ENCODE data around the gene PGLYRP3.
"Not testable (repeated sequence)": the region's sequence is repeated elsewhere in the genome, so short reads cannot be mapped to it uniquely, and the experiment has no call there.

Gene PGLYRP3

DNA sequence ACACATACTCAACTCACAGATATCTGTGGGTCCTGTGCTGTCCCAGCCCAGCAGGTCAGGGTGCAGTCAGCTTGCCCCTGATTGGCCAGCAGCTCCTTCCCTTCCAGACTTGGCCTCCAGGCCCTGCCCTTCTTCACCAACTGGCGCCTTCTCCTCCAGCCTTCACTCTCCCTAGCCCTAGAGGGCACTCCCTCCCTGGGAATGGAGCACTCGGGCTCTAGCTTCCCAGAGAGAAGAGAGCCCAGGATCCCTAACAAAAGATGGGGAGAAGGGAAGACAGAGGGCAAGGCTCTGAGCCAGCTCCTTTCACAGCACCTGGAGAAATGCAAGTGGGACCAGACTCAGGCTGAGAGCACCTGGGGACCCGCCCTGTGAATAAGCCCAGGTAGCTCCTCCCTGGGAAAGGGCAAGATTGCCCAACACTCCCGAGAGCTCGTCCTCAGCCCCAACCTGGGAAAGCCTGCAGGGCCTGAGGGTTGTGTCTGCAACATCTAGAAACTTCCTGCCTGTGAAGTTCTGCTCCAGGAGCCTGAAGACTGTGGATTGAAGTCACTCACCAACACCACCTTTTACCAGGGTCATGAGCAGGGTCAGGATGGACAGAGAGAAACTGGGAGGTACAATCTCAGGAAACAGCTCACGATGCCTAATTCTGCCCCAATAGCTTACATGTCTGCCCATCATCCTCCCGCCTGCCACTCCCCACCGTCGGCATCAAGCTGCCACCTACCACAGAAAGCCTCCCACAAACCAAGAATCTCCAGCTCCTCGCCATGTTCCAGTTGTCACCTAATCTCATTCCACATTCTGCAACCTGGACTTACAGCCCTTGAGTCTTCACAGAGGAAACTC, 36.0 kb upstream of the PGLYRP3 start, which contains the start of gene PGLYRP4:
PGLYRP4 (minus strand) TSS at position 331 of the 852 bp plus-strand sequence. CDS start 909 bp downstream, outside the sequence.
- no peak for DNase-seq

- DNase-seq = no peak
These were observed 35.1 kb upstream of the PGLYRP3 start for GRCh38 chr1:153347856-153348255.

- not testable (repeated sequence) for DNase-seq
These were observed 34.3 kb upstream of the PGLYRP3 start for GRCh38 chr1:153347049-153347448.

DNA sequence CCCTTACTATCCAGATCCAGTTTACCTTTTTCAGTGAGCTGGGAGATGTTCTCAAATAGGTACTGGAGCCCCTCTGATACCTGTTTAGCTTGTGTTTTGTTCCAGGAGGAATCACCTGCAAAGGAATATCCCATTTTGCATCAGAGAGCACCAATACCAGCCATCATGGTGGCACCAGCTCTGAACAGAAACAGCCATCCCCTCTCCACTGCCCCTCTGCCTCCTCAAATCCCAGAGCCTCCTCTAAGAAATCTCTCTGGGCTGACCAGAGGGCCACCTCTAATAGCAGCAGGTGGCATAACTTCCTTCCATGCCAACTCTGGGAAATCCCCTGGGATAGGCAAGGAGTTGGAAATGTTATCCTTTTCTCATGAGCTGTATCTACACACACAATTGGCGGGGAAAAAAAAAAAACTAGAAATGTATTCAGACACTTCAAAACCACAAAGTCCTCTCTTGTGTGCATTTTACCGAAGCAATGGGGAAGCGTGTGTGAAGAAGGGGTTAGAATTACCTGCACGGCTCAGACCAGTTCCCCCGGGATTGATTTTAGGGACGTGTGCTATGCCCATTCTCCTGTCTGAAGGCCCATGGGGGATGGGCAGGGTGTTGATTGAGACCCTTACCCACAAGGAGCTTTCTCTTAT, 33.4 kb upstream of the PGLYRP3 start:
- no peak for DNase-seq

DNA sequence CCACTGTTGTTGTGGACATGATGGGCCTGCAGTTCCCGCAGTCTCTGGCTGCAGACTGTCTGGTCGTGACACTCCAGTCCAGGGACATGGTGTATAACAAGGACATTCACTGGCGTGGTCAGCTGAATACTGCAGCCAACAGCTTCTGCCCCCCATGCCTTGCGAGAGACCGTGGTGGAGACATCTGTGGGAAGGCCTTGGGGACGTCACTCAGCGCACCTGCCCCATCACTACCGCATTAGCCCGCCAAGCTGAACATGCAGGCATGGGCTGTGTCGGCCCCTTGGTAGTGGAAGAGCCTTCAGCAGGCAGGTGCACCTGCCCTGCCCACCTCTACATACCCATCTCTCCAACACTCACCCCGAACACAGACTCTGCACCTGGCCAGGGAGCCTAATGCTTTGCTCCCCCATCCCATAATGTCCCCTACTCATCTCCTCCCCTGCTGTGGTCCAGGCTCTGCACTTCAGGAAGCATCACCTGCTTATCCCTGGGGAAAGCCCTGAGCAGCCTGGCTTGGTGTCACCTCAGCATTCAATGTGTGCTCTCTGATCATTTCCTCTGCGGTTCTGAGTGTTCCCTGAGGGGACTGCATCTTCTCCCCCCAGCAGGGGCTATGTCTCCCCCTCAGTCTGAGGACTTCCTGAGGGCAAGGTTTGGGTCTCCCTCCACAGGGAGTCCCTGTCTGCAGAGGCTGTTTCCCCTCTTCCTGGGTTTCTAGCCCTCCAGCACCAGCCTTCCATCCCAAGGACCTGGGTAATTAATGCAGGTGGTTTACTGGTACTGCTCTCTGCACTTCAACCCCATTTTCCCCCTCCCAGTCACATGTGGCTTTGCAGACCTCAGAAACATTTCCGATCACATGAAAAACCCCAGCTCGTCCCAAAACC, 32.7 kb upstream of the PGLYRP3 start:
- DNase-seq = no peak

DNA sequence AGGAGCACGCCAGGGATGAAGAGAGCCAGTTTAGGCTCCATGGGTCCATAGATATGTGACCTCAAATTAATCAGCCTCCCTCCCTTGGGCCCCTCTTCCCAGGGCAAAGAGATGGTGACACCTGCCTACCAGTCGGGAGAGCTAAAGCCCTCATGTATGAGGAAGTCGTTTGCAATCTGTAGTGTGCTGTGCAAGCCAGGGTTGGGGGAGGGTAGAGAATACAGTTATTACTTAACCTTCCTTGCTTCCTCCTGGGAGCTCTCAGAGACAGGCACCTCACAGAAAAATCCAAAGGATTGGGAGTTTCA, 31.9 kb upstream of the PGLYRP3 start:
- peak; percentile 63 to 82 (median 76) for DNase-seq

GRCh38 chr1:153343811-153344717, 31.3 kb upstream of the PGLYRP3 start:
- no peak for DNase-seq

DNA sequence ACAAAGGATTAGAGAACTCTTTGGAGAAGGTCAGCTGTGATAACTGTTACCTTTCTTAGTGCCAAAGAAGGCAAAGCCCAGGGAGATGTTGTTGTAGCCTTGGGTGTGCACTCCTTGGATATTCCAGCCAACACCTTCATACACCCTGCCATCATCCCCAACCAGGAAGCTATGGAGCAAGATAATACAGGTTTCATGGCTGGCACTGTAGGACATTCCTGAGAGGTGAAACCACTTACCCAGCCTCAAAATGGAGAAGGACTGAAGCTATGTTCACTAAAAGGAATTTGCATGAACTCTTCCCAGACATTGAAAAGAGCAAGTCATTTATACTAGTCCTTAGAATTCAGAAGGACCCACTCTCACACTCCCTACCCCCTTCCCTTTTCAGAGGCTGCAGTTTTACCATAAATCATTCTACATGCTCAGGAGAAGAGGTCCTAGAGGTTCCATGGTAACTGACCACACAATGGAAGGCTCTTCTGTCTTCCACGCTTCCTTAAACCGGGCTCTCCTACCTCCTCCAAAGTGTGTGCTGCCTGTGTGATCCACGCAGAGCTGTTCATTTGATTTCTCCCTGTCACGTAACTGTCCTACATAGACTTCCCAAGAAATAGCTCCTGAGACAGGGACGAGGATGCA, 30.4 kb upstream of the PGLYRP3 start:
- DNase-seq = peak in 1 of 4 experiments; percentile 28

DNA sequence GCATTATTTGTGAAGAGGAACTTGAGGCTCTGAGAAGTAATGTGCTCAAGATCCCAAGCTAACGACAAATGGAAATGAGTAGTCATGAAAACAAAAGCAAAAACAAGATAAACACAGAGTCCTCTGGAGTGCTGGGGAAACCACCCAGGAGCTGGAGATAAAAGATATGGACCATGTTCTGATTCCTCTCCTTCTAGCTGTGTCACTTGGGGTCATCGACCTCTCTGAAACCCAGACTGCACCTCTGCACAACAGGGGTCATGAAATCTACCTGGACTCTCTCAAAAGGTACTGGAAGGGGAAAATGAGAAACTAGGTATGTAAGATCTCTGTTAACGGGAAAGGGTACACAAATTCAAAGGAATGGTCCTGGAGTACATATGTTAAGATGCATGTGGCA, 29.4 kb upstream of the PGLYRP3 start:
- no peak for DNase-seq

GRCh38 chr1:153341431-153341934, 28.7 kb upstream of the PGLYRP3 start:
- DNase-seq = no peak

GRCh38 chr1:153340356-153340755, 27.6 kb upstream of the PGLYRP3 start:
- DNase-seq = no peak

GRCh38 chr1:153339802-153340201, 27.1 kb upstream of the PGLYRP3 start:
- DNase-seq = peak in 1 of 4 experiments; percentile 21

- DNase-seq = no peak
These were observed 25.5 kb upstream of the PGLYRP3 start for GRCh38 chr1:153337980-153338853.

DNA sequence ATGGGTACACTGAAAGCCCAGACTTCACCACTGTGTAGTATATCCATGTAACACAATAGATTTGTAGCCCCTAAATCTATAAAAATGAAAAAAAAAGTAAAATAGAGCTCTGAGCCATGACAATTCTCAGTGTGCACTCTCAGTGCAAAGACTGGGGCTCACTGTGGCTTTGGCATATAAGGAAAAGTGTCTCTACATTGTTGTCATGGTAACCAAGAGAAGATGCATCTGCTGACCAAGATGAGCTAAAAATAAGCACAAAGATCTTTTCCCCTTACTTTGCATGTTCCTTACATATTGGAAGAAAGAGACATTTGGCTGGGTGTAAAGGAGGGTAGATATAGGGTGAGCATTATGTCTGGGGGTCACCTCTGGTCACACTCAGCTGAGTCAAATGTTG, 23.9 kb upstream of the PGLYRP3 start:
- DNase-seq = no peak

DNA sequence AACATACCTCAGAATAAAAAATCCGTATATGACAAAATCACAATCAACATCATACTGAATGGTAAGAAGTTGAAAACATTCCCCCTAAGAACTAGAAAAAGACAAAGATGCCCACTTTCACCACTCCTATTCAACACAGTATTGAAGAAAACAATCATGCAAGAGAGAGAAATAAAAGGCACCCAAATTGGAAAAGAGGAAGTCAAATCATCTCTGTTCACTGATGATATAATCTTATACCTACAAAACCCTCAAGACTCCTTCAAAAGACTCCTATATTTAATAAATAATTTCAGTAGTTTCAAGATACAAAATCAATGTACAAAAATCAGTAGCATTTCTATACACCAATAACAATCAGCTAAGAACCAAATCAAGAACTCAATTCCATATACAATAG, 21.1 kb upstream of the PGLYRP3 start:
- no peak for DNase-seq

GRCh38 chr1:153324912-153325311, 12.2 kb upstream of the PGLYRP3 start:
- DNase-seq = no peak

- DNase-seq = no peak
These were observed 9.8 kb upstream of the PGLYRP3 start for GRCh38 chr1:153322568-153322967.

DNA sequence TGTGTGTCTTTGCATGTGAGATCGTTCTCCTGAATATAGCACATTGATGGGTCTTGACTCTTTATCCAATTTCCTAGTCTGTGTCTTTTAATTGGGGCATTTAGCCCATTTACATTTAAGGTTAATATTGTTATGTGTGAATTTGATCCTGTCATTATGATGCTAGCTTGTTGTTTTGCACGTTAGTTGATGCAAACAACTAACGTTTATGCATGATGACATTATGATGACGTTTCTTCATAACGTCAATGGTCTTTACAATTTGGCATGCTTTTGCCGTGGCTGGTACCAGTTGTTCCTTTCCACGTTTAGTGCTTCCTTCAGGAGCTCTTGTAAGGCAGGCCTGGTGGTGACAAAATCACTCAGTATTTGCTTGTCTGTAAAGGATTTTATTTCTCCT, 5.4 kb upstream of the PGLYRP3 start:
- not testable (repeated sequence) for DNase-seq

DNA sequence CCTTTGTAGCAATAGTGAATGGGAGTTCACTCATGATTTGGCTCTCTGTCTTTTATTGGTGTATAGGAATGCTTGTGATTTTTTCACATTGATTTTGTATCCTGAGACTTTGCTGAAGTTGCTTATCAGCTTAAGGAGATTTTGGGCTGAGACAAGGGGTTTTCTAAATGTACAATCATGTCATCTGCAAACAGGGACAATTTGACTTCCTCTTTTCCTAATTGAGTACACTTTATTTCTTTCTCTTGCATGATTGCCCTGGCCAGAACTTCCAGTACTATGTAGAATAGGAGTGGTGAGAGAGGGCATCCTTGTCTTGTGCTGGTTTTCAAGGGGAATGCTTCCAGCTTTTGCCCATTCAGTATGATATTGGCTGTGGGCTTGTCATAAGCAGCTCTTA, 3.3 kb upstream of the PGLYRP3 start:
- DNase-seq = not testable (repeated sequence)

GRCh38 chr1:153314388-153314787, 1.6 kb upstream of the PGLYRP3 start:
- not testable (repeated sequence) for DNase-seq
